HG03460 (cell line): ENCODE measurements around the gene POU2F1.
A peak's percentile ranks its signal among the peaks of the same experiment; 100 is the strongest.

Experiments used
- ATAC-seq: cut with Tn5 transposase; IDR thresholded peaks from one replicate; pipeline ENCODE4 v1.9.1; 2021; ENCODE audit not compliant: unreplicated experiment

Gene POU2F1

DNA sequence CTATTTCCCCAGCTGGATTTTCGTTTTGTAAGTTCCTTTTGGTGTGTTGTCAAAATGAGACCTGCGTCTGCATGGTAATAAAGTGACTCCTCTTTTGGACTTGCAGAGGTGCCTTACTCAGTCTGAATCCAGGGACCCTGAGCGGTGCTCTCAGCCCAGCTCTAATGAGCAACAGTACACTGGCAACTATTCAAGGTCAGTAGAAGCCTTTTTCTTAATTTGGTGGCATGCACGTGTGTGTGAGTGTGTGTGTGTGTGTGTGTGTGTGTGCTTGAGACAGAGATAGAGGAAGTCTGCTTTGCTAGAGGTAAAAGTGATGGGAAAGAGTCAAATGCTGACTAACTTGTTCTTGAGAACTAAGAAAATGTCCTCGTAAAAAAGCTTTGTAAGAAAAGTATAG lies 192.2 kb downstream of the POU2F1 start:
- ATAC-seq, result no peak

GRCh38 chr1:167413328-167413727 lies 192.6 kb downstream of the POU2F1 start:
- no peak for ATAC-seq

- ATAC-seq, result no peak
Observed at GRCh38 chr1:167416506-167416905, 195.8 kb downstream of the POU2F1 start.

DNA sequence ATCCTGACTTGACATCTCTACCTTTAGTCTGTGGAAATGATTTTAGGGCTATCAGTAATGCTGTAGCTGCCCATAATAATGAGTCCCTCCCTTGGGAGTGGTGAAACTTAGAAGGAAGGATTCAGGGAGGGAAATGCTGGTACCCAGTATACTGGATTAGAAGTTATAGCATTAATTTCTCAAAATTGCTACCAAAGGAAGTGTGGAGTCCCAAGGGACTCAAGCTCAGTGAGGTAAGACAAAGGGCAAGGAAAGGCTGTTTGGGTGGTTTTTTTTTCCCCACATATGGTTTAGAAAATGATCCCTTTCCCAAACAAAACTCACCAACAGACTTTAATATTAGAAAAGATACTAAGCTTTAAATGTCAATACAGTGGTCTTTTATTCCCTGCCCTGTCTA lies 197.7 kb downstream of the POU2F1 start:
- no peak for ATAC-seq

- ATAC-seq, result no peak
Observed at GRCh38 chr1:167419245-167419644, 198.6 kb downstream of the POU2F1 start.

DNA sequence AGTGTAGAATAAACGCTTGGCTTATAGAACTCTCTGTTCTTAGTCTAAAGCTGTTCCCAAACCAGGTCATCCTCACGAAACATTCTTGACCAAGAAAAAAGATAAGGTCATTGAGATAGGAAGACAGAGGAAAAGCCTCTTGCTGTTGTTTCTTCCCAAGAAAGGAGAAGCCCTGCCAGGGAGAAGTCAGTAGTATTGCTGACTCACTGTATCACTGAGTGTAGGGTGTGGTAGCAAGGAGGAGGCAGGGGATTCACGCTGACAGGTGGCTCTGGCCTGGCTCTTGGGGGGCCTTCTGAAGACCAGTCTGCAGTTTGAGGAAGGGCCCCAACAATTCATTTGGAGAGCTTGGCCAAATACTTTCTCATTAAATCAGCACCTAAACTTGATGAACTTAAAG lies 199.8 kb downstream of the POU2F1 start:
- no peak for ATAC-seq

DNA sequence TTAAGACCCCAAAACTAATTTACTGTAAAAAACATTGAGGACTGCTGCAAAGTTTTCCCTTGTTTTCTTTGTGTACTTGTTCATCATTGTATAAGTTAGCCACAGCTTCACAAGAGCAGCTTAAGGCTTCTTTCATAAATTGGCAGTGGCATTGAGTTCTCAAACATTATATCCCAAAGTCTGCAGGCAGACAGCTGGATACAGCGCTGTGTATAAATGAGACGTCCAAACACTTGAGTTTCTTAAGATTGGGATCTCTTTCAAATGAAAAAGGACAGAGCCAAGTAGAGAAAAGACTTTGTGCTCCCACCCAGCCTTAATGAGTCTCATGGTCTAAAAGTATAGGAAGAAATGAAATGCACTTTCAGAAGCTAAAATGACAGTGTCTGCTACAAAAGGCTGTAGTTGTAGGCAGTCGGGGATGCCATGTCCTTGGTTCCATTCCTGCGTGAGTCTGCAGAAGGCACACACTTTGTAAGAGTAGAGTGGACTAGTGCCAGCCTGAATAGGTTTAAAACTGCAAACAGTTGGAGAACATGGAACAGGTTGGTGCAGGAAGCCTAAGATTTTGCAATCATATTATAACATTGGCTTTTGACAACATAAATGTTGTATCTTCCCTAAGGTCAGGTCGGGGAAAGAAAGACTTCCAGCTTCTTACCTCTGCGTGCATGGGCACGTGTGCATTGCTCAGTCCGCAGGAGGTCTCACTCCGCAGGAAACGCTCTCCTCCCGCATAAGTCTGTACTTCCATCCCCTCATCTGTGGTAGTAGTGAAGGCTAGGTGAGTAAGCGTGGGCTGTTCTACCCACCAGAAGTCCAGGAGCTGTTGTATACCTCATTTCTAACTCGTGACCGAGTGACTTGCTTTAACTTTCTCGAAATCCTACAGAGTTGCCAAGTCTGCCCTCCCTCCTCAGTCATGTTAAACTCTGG lies 203.3 kb downstream of the POU2F1 start:
- no peak for ATAC-seq

GRCh38 chr1:167425482-167425881 lies 204.8 kb downstream of the POU2F1 start:
- no peak for ATAC-seq

DNA sequence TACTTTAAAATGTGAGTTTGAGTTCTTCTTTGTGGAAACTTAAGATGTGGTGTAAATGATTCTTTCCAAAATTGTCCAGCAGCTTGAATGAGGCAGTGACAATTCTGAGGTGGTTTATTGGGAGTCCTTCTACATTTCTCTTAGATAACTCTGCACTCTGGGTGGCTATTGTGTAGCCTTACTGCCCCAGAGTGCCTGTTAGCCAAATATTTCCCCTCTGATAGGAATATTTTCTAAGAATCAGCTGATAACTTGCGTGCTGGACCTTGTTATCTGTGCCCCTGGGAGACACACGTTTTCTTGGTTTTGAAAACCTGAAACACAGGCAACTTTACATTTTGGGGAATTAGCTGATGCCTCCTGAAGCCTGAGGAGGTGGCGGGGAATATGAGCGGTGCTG lies 206.0 kb downstream of the POU2F1 start:
- no peak for ATAC-seq

DNA sequence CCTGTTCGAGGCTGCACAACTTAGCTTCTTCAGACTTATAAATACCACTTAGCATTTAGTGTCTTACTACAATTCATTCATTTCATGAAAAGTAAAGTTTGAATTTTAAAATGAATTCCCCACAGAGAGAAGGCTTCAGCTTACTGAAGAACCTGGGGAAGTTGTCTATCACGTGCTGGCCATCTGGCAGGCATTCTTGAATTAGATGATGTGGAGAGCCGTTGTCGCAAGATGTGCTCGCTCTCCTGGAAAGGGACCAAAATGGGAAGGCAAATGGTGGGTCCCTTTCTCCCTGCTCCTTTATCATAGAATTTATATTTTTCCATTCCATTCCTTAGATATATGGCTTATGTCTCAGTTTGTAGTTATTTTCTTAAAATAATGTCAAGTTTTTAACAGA lies 207.2 kb downstream of the POU2F1 start:
- ATAC-seq, result no peak

DNA sequence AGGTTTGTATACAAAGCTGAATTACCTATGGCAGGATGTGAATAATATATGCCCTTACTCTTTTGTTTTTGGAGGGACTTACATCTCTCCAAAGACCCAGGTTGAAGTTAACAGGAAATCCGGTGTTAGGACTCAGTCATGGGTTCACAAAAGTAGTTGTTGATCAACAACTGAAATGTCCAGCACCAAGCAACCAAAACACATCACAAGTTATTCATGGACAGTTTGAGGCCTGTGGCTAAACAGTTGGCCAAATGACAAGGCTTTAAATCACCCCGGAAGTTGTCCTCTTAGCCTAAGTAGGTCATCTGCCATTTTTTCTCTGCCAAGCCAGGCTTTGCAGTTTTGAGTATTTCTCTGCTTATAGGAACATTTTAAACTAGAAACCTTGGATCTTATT lies 207.7 kb downstream of the POU2F1 start:
- no peak for ATAC-seq

GRCh38 chr1:167429612-167430011 lies 208.9 kb downstream of the POU2F1 start:
- ATAC-seq, result no peak

DNA sequence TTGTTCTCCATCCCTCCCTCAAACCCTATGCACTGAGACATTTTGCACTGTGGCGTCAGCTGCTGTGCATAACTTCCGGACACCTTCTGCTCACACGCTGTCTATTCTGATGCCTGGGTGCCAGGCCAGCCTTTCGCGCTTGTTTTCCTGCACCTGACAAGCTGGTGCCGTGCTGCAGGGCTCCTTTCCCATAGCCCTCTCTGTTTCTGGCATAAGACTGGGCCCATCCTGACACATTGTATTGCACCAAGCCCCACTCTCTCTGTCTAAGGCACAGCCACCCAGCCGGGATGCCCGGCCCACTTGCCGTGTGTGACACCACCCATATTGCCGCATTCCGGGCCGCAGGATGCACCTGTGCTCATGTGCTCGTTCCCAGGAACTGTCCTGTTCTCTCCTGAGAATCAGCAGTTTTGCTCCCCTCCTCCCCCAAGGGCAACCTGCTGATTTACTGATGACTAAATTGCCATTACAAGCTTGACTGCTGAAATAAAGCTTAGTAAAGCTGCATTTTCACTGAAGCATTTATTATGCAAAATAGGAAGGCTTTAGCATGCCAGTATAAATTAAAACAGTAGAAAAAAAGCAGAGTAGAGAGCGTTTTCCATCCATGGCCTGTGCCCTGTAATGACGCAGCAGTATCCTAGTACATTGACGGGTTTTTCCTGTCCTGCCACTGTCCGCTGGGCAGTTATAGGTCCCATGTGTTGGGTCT lies 209.6 kb downstream of the POU2F1 start:
- peak; percentile 40 for ATAC-seq

DNA sequence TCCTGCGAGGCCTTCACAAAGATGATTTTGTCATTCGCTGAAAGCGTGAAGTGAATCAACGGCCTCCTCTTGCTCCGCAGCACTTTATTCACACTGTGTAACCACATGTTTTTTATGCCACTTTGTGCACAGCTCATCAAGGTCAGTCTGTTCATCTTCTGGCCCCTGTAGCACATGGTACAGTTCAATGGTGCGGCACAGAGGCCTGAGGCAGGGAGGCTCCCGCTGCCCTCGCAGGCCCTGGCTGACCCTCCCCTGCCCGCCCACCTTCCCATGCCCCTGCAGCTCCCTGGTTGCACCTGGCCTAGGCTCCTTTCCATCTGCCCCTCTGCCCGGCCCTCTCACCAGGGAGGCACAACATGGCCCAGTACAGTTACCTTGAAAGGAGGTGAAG lies 210.2 kb downstream of the POU2F1 start:
- ATAC-seq, result no peak

GRCh38 chr1:167431261-167431908 lies 210.7 kb downstream of the POU2F1 start:
- no peak for ATAC-seq

- no peak for ATAC-seq
Observed at GRCh38 chr1:167431909-167432650, 211.4 kb downstream of the POU2F1 start.

- ATAC-seq, result no peak
Observed at GRCh38 chr1:167432780-167433179, 212.1 kb downstream of the POU2F1 start.

- no peak for ATAC-seq
Observed at GRCh38 chr1:167433884-167434283, 213.2 kb downstream of the POU2F1 start.

GRCh38 chr1:167434306-167434705 lies 213.6 kb downstream of the POU2F1 start:
- no peak for ATAC-seq

DNA sequence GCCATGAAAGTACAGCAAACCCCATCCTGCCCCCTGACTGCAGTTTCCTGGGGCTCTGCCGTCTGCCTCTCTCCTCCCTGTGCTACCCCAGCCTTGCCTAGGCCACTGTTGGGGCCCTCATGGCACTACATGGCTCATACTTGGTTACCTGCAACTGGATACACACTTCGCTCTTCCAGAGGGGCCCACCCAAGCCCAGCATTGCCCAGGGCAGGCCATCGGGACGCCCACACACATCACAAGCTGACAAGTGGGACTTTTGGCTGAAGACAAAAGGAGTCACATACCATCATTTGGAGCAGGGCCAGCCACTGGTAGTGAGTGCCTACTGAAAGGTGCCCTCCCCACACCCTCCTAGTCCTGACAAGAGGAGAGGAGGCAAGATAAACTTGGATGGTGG lies 214.8 kb downstream of the POU2F1 start:
- no peak for ATAC-seq
